ENCODE results near the gene SCGN.

Gene SCGN

DNA sequence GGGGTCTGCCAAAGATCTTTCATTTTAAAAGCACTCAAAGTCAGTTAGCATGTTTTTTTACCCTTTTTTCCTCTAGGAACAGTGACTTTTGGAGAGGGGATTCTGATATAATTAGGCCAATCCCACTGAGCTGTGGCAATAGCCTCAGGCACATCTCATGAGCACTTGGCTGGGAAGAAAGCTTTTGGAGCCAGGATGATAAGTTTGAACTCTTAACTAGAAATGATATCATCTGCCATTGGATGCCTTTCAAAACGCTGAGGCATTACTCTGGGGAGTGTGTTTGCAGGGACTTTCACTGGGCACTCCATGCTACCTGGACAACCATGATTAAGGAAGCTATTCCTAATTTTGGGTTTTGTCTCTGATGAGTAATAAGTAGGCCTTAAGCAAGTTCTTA lies 3.7 kb downstream of the SCGN start:
- Mint-ChIP-seq H3K9me3 (no peaks in the 10 kb centered on the region), H3K36me3 (ENCODE audit: low read depth) (no peaks in the 10 kb centered on the region), H3K27me3 (peaks cover 70% of the 10 kb centered on the region), H3K4me3 (no peak overlapping the region), H3K4me1 (ENCODE audit: low read depth) (peaks cover 7% of the 10 kb centered on the region), H3K27ac (no peak overlapping the region)
- no peak for DNase-seq

- H3K4me1 Mint-ChIP-seq (ENCODE audit: low read depth), result peaks cover 5% of the 10 kb centered on the region
- no peak for DNase-seq
- H3K27ac Mint-ChIP-seq, result no peak overlapping the region
- no peaks in the 10 kb centered on the region for H3K36me3 Mint-ChIP-seq (ENCODE audit: low read depth)
- H3K27me3 Mint-ChIP-seq, result peaks cover 69% of the 10 kb centered on the region
- H3K4me3 Mint-ChIP-seq, result no peak overlapping the region
- no peaks in the 10 kb centered on the region for H3K9me3 Mint-ChIP-seq
These were observed 7.8 kb downstream of the SCGN start for GRCh38 chr6:25659633-25660368.

DNA sequence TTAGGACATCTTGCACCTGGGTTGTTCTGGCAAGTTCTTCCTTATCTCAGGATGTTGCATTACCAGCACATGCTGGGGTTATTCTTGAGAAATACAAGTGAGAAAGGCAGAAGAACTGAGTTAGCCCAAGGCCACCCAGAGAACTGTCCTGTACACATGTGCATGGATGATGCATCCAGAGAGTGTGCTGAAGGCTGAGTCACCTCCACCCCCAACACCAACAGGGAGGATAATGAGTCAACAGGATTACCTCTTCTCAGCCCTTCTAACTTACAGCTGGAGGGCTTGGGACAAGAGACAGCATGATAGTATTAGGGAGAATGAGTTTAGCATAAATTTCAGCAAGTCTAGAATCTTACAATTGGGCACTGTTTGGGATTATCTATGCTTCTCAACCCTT lies 8.5 kb downstream of the SCGN start:
- Mint-ChIP-seq H3K27me3 (peaks cover 69% of the 10 kb centered on the region), H3K9me3 (no peaks in the 10 kb centered on the region), H3K4me3 (no peak overlapping the region), H3K36me3 (ENCODE audit: low read depth) (no peaks in the 10 kb centered on the region), H3K27ac (no peak overlapping the region), H3K4me1 (ENCODE audit: low read depth) (peaks cover 5% of the 10 kb centered on the region)
- no peak for DNase-seq

GRCh38 chr6:25661129-25661779 lies 9.2 kb downstream of the SCGN start:
- no peak overlapping the region for H3K4me3 Mint-ChIP-seq
- H3K27ac Mint-ChIP-seq, result no peak overlapping the region
- no peak for DNase-seq
- H3K27me3 Mint-ChIP-seq, result peaks cover 64% of the 10 kb centered on the region
- H3K4me1 Mint-ChIP-seq (ENCODE audit: low read depth), result peaks cover 5% of the 10 kb centered on the region
- no peaks in the 10 kb centered on the region for H3K36me3 Mint-ChIP-seq (ENCODE audit: low read depth)
- H3K9me3 Mint-ChIP-seq, result no peaks in the 10 kb centered on the region

DNA sequence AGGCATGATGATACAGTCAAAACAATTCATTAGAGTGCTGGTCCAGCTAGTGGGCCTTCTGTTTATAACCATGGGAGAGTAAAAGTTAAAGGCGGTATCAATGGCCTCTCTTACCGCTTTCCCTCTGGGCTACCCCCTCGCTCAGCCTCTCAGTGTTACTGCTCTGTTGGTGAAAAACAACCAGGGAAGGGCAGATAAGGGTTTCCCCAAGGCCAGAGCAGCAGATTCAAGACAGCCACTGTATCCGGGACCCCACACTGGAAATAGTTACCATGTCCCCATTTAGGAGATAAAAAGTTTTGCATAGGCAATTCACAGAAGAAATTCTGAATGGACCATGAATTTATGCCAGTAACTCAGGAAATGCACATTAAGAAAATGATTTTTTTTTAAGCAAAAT lies 13.4 kb downstream of the SCGN start:
- Mint-ChIP-seq H3K4me3 (no peak overlapping the region), H3K27ac (no peak overlapping the region), H3K27me3 (peaks cover 53% of the 10 kb centered on the region), H3K4me1 (ENCODE audit: low read depth) (peaks cover 3% of the 10 kb centered on the region), H3K9me3 (no peaks in the 10 kb centered on the region), H3K36me3 (ENCODE audit: low read depth) (no peaks in the 10 kb centered on the region)
- no peak for DNase-seq

DNA sequence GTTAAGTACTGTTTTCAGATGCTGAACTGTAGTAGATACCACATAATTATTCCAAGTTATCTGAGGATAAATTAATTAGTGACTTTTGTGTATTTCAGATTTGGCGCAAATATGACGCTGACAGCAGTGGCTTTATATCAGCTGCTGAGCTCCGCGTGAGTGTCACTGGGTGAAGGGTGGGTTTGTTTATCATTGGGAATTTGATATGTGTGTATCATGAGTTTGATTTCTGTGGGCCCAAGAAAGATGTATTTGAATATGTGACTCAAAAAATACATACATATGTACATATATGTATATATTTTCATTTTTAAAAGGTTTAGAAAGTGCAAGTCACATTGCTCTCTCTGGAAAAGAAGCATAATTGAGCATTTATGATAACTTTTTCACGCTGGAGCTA lies 17.4 kb downstream of the SCGN start:
- H3K4me3 Mint-ChIP-seq, result no peak overlapping the region
- H3K36me3 Mint-ChIP-seq (ENCODE audit: low read depth), result no peaks in the 10 kb centered on the region
- no peak overlapping the region for H3K27ac Mint-ChIP-seq
- H3K27me3 Mint-ChIP-seq, result peaks cover 40% of the 10 kb centered on the region
- H3K4me1 Mint-ChIP-seq (ENCODE audit: low read depth), result peaks cover 2% of the 10 kb centered on the region
- no peaks in the 10 kb centered on the region for H3K9me3 Mint-ChIP-seq
- no peak for DNase-seq

GRCh38 chr6:25670208-25670607 lies 18.2 kb downstream of the SCGN start:
- H3K4me1 Mint-ChIP-seq (ENCODE audit: low read depth), result peaks cover 2% of the 10 kb centered on the region

DNA sequence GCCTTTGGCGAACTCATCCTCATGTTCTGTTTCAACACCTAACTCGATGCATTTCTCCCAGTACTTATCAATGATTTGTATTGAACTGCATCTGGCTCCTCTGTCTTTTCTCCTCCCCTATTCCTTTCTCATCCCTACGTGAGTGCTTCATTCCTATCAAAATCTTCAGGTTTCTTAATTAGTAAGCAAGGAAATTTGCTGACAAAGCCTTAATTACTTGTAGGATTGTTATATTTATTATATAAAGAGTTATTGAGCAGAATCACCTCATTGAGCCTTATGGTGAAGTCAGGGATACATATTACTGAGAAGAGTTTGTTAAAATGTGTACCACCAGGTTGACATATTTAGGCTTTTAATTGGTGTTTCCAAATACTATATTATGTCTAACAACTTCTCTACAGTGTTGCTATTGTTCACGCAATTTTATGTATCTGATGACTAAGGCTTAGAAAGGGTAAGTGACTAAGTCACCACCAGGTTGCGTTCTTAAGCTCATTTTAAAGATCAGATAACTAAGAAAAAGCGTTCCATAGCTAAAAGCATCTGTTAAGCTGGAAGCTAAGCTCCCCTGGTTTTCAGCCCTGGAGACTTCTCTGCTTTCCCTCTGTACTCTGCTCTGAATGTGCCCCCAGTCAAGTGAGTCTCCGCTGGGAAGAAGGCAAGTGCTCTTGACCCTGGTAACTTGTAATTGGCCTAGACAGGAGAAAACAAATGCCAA lies 18.9 kb downstream of the SCGN start:
- Mint-ChIP-seq H3K27me3 (peaks cover 29% of the 10 kb centered on the region), H3K27ac (no peak overlapping the region), H3K36me3 (ENCODE audit: low read depth) (no peaks in the 10 kb centered on the region), H3K4me1 (ENCODE audit: low read depth) (peaks cover 2% of the 10 kb centered on the region), H3K9me3 (no peaks in the 10 kb centered on the region), H3K4me3 (no peak overlapping the region)
- no peak for DNase-seq

More at GRCh38 chr6:25670208-25670607, 18.2 kb downstream of the SCGN start:
- no peaks in the 10 kb centered on the region for H3K36me3 Mint-ChIP-seq (ENCODE audit: low read depth)
- H3K9me3 Mint-ChIP-seq, result no peaks in the 10 kb centered on the region
- DNase-seq, result no peak
- H3K27me3 Mint-ChIP-seq, result peaks cover 32% of the 10 kb centered on the region
- H3K4me3 Mint-ChIP-seq, result no peak overlapping the region
- H3K27ac Mint-ChIP-seq, result no peak overlapping the region

DNA sequence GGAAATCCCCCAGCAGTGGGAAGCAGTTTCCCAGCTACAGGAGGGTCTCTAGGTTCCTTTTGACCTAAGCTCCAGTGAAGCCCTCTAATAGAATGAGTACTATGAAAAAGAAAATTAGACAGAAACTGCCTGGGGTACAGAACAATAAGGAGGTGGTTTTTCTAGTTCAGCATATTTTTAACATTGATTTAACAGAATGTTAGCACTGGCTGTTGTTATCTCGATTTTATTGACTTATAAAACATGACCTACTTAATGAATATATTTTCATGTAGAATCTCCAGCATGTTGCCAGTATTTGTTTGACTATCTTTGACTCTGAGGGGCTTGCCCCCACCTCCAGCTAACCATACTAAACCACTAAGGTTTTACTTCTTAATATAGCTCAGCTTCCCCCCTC lies 19.6 kb downstream of the SCGN start:
- DNase-seq, result no peak
- Mint-ChIP-seq H3K4me1 (ENCODE audit: low read depth) (peaks cover 2% of the 10 kb centered on the region), H3K4me3 (no peak overlapping the region), H3K27me3 (peaks cover 29% of the 10 kb centered on the region), H3K36me3 (ENCODE audit: low read depth) (no peaks in the 10 kb centered on the region), H3K27ac (no peak overlapping the region), H3K9me3 (no peaks in the 10 kb centered on the region)

DNA sequence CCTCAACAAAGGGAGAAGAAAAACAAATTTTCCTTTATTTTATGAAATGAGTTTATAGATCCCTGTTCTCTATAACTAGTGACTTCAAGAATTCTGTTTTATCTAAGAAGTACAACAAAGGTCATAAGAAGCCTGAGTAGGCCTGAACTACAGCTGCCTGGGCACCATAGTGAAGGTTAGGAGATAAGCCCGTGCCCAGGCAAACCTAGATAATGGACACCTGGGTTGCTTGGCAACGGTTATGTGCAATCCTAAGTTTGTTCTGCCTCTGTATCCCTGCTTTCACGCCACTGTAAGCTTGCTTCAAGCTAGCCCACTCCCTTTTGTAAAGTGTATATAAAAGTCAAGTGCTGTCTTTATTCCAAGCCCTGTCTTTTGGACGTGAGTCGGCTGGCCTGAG lies 23.2 kb downstream of the SCGN start:
- Mint-ChIP-seq H3K9me3 (no peaks in the 10 kb centered on the region), H3K27ac (no peak overlapping the region), H3K27me3 (peaks cover 18% of the 10 kb centered on the region), H3K4me1 (ENCODE audit: low read depth) (peaks cover 2% of the 10 kb centered on the region), H3K4me3 (no peak overlapping the region), H3K36me3 (ENCODE audit: low read depth) (no peaks in the 10 kb centered on the region)
- DNase-seq, result no peak

- no peak for DNase-seq
- Mint-ChIP-seq H3K36me3 (ENCODE audit: low read depth) (no peaks in the 10 kb centered on the region), H3K9me3 (no peaks in the 10 kb centered on the region), H3K27me3 (peaks cover 17% of the 10 kb centered on the region), H3K4me3 (no peak overlapping the region), H3K27ac (no peak overlapping the region), H3K4me1 (ENCODE audit: low read depth) (no peaks in the 10 kb centered on the region)
These were observed 24.8 kb downstream of the SCGN start for GRCh38 chr6:25676775-25677174.

DNA sequence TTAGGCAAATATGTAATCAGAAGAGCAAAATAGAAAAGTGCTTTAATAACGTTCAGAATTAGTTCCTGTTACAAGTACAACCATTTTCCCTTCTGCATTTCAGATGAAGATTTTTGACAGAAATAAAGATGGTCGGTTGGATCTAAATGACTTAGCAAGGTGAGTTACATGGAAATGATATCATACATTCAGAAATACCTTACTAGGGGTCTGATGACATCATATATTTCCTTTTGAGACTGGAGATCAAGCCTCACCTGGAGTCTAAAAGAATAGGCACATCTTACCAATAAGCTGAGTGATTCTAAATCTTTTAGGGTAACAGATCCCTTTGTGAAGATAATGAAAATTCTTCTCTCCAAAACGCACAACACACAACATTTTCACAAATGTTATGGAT lies 29.8 kb downstream of the SCGN start:
- Mint-ChIP-seq H3K36me3 (ENCODE audit: low read depth) (no peaks in the 10 kb centered on the region), H3K27ac (no peak overlapping the region), H3K9me3 (no peaks in the 10 kb centered on the region), H3K4me3 (no peak overlapping the region), H3K27me3 (peaks cover 23% of the 10 kb centered on the region), H3K4me1 (ENCODE audit: low read depth) (no peaks in the 10 kb centered on the region)
- DNase-seq, result no peak

DNA sequence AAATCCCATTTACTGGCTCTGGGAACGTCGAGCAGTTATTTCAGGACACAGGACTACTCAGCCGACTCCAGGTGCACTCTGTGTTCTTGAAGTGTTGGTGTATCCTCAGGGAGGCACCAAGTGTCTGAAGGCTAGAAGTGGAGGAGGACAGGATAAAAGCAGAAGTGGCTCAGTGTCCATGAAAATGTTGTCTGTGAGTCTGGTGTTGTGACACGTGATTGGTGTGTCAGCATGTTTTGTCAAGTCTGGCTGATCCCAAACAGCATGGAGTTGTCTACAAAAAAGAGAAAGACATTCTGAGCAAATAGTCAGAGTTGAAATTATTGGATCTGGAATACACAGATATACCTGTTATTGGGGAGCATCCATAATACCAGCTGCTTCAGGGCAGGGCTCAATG lies 30.3 kb downstream of the SCGN start:
- H3K27me3 Mint-ChIP-seq, result peaks cover 23% of the 10 kb centered on the region
- no peaks in the 10 kb centered on the region for H3K4me1 Mint-ChIP-seq (ENCODE audit: low read depth)
- no peak overlapping the region for H3K4me3 Mint-ChIP-seq
- H3K36me3 Mint-ChIP-seq (ENCODE audit: low read depth), result no peaks in the 10 kb centered on the region
- H3K9me3 Mint-ChIP-seq, result no peaks in the 10 kb centered on the region
- no peak overlapping the region for H3K27ac Mint-ChIP-seq
- no peak for DNase-seq

DNA sequence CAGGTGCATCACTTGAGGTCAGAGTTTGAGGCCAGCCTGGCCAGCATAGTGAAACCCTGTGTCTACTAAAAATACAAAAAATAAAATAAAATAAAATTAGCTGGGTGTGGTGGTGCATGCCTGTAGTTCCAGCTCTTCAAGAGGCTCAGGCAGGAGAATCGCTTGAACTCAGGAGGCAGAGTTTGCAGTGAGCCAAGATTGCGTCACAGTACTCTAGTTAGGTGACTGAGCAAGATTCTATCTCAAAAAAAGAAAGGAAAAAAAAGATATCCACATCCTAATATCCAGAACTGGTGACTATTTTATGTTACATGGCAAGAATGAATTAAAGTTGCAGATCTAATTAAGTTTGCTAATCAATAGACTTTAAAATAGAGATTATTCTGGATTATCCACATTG lies 32.5 kb downstream of the SCGN start:
- peaks cover 35% of the 10 kb centered on the region for H3K27me3 Mint-ChIP-seq
- H3K4me1 Mint-ChIP-seq (ENCODE audit: low read depth), result no peaks in the 10 kb centered on the region
- H3K36me3 Mint-ChIP-seq (ENCODE audit: low read depth), result no peaks in the 10 kb centered on the region
- H3K4me3 Mint-ChIP-seq, result no peak overlapping the region
- H3K9me3 Mint-ChIP-seq, result no peaks in the 10 kb centered on the region
- DNase-seq, result no peak
- no peak overlapping the region for H3K27ac Mint-ChIP-seq

- Mint-ChIP-seq H3K4me3 (no peak overlapping the region), H3K9me3 (no peaks in the 10 kb centered on the region), H3K27ac (no peak overlapping the region), H3K36me3 (ENCODE audit: low read depth) (no peaks in the 10 kb centered on the region), H3K4me1 (ENCODE audit: low read depth) (no peaks in the 10 kb centered on the region), H3K27me3 (peaks cover 40% of the 10 kb centered on the region)
- DNase-seq, result no peak
These were observed 33.2 kb downstream of the SCGN start for GRCh38 chr6:25685251-25685650.

Measured in activated T-cell treated with anti-CD3 and anti-CD28 coated beads, Interleukin-2, amount 50 U/mL, for 24 hours (primary cell).